Naive B cell (primary cell): ENCODE data around the gene DGKI. TPM values are rescaled to one million over a fixed set of nuclear protein-coding genes. Genes with fewer than 3 reads are reported as not detected.

Source experiments
- ATAC-seq, 2 donors: fragments of 150-1000 bp; cut with Tn5 transposase; 2 replicates each; pipeline ENCODE4 v1.10.0; 2021; ENCODE audit warnings: low read depth in 2 of 2, mild to moderate bottlenecking in 2 of 2, moderate library complexity in 2 of 2
- DNase-seq: peaks from one replicate; pipeline ENCODE4 v3.0.0; 2022
- H3K27ac Mint-ChIP-seq, 6 donors: one replicate each; pipeline ENCODE4 v1.8.0; 2020 to 2022; ENCODE audit warnings: mild to moderate bottlenecking in 6 of 6, mixed read lengths in 6 of 6, moderate library complexity in 5 of 6, inconsistent platforms in 2 of 6
- H3K27me3 Mint-ChIP-seq, 3 donors: one replicate each; pipeline ENCODE4 v1.8.0; 2021 to 2022; ENCODE audit warnings: mixed read lengths in 3 of 3, mild to moderate bottlenecking in 1 of 3
- H3K36me3 Mint-ChIP-seq, 2 donors: one replicate each; pipeline ENCODE4 v1.8.0; 2020 to 2022; ENCODE audit warnings: mixed read lengths in 2 of 2, inconsistent platforms in 1 of 2, mild to moderate bottlenecking in 1 of 2
- H3K4me1 Mint-ChIP-seq, 3 donors: one replicate each; pipeline ENCODE4 v1.8.0; 2020 to 2022; ENCODE audit warnings: mixed read lengths in 3 of 3, inconsistent platforms in 1 of 3, mild to moderate bottlenecking in 1 of 3, moderate library complexity in 1 of 3
- H3K4me3 Mint-ChIP-seq, 8 donors: one replicate each; pipeline ENCODE4 v1.8.0; 2020 to 2022; ENCODE audit warnings: mild to moderate bottlenecking in 8 of 8, mixed read lengths in 8 of 8, moderate library complexity in 8 of 8, inconsistent platforms in 2 of 8
- H3K9me3 Mint-ChIP-seq, 7 donors: one replicate each; pipeline ENCODE4 v1.8.0; 2020 to 2022; ENCODE audit warnings: mixed read lengths in 7 of 7, mild to moderate bottlenecking in 5 of 7, inconsistent platforms in 2 of 7, moderate library complexity in 1 of 7
- polyA plus RNA-seq, 6 donors: library from polyadenylated mRNA; unstranded; fragments of 300-500 nt; fragmentation: Illumina TruSeq; gene quantifications; one replicate each; pipeline ENCODE4 v1.2.3, GENCODE V29; 2021; ENCODE audit warnings: low read depth in 6 of 6

The DGKI gene
- polyA plus RNA-seq, 6 donors from 2014 or later = not detected

DNA sequence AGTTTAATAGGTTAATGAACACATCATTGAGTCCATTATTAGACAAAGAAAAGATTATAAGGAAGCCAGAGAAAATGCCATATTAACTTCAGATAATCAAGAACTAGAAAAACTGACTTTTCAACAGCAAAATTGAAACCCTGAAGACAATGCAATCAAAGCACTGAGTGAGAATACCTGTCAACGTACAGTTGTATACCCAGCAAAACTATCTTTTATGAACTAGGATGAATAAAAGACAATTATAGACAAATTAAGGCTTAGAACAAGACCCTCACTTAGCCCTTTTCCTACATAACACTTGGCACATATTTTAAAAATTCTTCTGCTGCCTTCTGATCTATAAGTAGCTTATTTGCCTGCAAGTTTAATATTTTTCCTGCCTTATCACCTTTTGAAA lies 19.0 kb upstream of the DGKI start:
- H3K27me3 Mint-ChIP-seq = no peaks in the 10 kb centered on the region

DNA sequence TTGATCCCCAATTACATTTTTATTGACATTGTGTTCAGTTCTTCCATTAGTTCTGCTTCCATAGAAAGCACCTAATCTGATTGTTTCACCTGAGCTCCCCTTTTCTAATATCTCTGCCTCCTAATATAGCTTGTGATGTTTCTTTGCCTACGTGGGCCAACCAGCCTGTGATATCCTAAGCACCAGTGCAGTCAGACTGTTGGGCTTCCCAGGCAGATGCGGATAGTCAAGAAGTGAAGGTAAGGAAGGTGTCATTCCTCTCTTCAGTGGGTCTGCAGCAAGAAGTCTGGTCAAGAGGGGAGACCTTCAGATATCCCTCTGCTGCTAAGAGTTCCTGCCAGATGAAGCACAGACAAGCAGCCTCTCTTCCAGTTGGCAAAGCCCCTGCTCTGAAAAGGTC lies 16.2 kb upstream of the DGKI start:
- peaks cover 40 to 41% of the 10 kb centered on the region in 2 donors for H3K36me3 Mint-ChIP-seq
- no peak overlapping the region for H3K4me3 Mint-ChIP-seq
- no peaks in the 10 kb centered on the region for H3K4me1 Mint-ChIP-seq
- DNase-seq (no peak), ATAC-seq (no peak)
- peaks cover 5 to 30% (median 12%) of the 10 kb centered on the region in 7 donors for H3K9me3 Mint-ChIP-seq
- no peaks in the 10 kb centered on the region for H3K27me3 Mint-ChIP-seq
- peak overlapping the region in 1 of 6 donors; percentile 57 for H3K27ac Mint-ChIP-seq

More for the DNA sequence above, 19.0 kb upstream of the DGKI start:
- Mint-ChIP-seq H3K4me3 (no peak overlapping the region), H3K36me3 (peaks cover 41 to 57% of the 10 kb centered on the region in 2 donors), H3K4me1 (no peaks in the 10 kb centered on the region), H3K9me3 (peaks cover 9 to 36% (median 12%) of the 10 kb centered on the region in 7 donors), H3K27ac (no peak overlapping the region)
- ATAC-seq (no peak), DNase-seq (no peak)

DNA sequence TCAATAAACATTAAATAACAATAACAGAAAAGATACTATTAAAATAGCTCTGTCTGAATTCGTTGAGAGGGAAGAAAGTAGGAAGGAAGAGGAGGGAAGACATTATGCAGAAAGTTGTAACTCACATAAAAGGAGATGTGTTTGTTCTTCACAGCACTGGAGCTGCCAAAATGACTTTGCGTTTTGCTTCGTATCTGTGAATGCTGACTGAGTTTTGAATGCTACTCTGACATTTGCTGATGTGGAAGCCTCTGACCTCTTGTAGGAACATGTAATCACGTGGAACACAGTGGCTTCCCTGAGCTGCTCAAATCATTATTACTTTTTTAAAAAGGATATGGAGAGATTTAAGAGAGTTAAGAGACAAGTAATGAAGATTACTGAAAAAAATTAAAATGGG lies 15.6 kb upstream of the DGKI start:
- DNase-seq (no peak), ATAC-seq (no peak)
- Mint-ChIP-seq H3K27ac (peak overlapping the region in 2 of 6 donors; percentile 9 to 11), H3K36me3 (peaks cover 33 to 34% of the 10 kb centered on the region in 2 donors), H3K4me1 (no peaks in the 10 kb centered on the region), H3K27me3 (no peaks in the 10 kb centered on the region), H3K9me3 (peaks cover 5 to 24% (median 12%) of the 10 kb centered on the region in 7 donors), H3K4me3 (no peak overlapping the region)

- no peak for ATAC-seq
- Mint-ChIP-seq H3K36me3 (peaks cover 17 to 21% of the 10 kb centered on the region in 2 donors), H3K27me3 (no peaks in the 10 kb centered on the region), H3K4me3 (no peak overlapping the region), H3K4me1 (no peaks in the 10 kb centered on the region), H3K9me3 (peaks cover 3 to 8% (median 4%) of the 10 kb centered on the region in 7 donors), H3K27ac (no peak overlapping the region)
- DNase-seq = no peak
Measured at GRCh38 chr7:137860542-137860941, 13.8 kb upstream of the DGKI start.

DNA sequence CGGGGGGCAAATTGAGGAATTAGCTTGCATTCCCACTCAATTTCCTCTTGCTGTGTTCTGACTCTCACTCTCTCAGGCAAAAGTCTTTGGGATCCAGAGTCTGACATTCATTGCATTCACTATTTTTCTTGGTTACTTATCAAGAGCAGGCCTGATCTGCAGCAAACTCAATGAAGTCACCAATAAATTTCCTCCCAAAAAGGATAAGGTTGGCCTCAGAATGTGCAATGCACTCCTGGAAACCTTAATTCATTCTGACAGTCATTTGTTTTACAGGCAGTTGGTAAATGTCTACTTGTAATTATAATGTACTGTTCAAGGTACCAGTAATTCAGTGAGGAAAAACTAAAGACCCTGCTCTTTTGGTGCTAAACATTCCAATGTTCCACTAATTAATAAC lies 6.3 kb upstream of the DGKI start:
- no peak overlapping the region for H3K27ac Mint-ChIP-seq
- H3K27me3 Mint-ChIP-seq = peaks cover 10 to 20% (median 12%) of the 10 kb centered on the region in 3 donors
- DNase-seq (no peak), ATAC-seq (no peak)
- H3K4me1 Mint-ChIP-seq = no peaks in the 10 kb centered on the region
- peaks cover 0 to 6% (median 2%) of the 10 kb centered on the region in 7 donors for H3K9me3 Mint-ChIP-seq
- H3K36me3 Mint-ChIP-seq = peaks cover 9 to 12% of the 10 kb centered on the region in 2 donors
- no peak overlapping the region for H3K4me3 Mint-ChIP-seq

DNA sequence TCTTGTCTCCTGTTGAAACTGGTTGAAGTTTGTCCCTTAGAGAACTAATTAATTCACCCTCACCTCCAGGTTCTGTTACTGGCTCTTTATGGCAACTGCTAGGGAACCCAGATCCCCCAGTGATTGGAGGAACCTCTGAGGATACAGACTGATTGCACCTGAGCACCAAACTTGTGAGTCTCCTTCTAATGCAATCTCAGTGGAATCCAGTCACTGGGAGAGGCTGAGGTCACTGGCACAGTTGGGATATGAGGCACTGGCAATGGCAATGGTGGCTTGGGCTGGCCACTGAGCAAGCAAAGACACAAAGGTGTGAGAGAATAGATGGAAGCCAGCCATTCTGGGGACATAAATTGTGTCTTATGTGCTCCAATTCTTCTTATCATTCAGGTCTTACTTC lies 5.3 kb upstream of the DGKI start:
- ATAC-seq = no peak
- no peak for DNase-seq
- H3K27me3 Mint-ChIP-seq = peaks cover 14 to 24% (median 21%) of the 10 kb centered on the region in 3 donors
- H3K27ac Mint-ChIP-seq = no peak overlapping the region
- H3K36me3 Mint-ChIP-seq = peaks cover 9 to 12% of the 10 kb centered on the region in 2 donors
- H3K9me3 Mint-ChIP-seq = peaks cover 0 to 6% (median 2%) of the 10 kb centered on the region in 7 donors
- peaks cover 0 to 5% (median 0%) of the 10 kb centered on the region in 3 donors for H3K4me1 Mint-ChIP-seq
- no peak overlapping the region for H3K4me3 Mint-ChIP-seq

DNA sequence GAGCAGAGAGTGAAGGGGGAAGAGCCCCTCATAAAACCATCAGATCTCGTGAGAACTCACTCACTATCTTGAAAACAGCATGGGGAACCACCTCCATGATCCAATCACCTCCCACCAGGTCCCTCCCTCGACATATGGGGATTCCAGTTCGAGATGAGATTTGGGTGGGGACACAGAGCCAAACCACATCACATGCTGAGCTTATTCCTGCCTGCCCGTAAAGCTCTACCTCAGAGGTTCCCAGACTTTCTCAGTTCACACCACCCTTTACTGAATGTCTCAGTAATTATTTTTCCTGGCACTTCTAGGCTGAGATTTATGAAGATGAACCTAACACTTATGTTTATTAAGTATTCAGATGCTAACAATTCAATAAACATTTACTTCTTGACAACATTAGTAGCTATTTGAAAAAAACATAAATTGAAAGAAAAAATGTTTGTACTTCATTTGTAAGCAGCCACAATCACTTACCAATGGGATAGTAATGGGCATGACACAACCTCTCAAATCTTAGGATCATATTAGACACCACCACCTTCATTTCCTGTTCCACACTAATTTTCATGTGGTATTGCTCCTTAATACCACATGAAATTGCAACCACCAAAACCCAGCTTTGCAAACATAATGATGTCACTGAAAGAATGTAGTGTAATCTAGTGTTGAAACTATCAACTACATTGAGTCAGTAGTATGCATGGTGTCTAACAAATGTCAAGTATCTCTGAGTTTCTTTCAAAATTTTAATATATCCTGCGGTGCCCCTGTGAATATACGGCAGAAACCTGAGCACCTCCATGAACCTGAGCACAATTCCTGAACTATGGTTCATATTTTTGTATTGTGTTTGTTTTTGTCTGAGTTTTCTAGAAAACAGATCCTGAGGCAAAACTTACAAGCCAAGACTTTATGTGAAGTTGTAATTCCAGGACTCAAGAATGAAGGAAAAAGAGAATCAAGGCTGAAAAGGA lies 4.5 kb upstream of the DGKI start:
- Mint-ChIP-seq H3K9me3 (peaks cover 0 to 6% (median 2%) of the 10 kb centered on the region in 7 donors), H3K4me1 (peaks cover 0 to 6% (median under 1%) of the 10 kb centered on the region in 3 donors), H3K4me3 (no peak overlapping the region), H3K27ac (peak overlapping the region in 1 of 6 donors; percentile 59), H3K36me3 (peaks cover 9 to 12% of the 10 kb centered on the region in 2 donors), H3K27me3 (peaks cover 15 to 26% (median 21%) of the 10 kb centered on the region in 3 donors)
- DNase-seq (no peak), ATAC-seq (no peak)

GRCh38 chr7:137850571-137850970 lies 3.8 kb upstream of the DGKI start:
- Mint-ChIP-seq H3K27me3 (peaks cover 22 to 33% (median 25%) of the 10 kb centered on the region in 3 donors), H3K27ac (no peak overlapping the region), H3K9me3 (peaks cover 0 to 6% (median 1%) of the 10 kb centered on the region in 7 donors), H3K36me3 (peaks cover 7 to 9% of the 10 kb centered on the region in 2 donors), H3K4me1 (peaks cover 5 to 9% (median 7%) of the 10 kb centered on the region in 3 donors), H3K4me3 (no peak overlapping the region)
- ATAC-seq = no peak
- DNase-seq = no peak

GRCh38 chr7:137848095-137848494 lies 1.3 kb upstream of the DGKI start:
- peaks cover 0 to 8% (median 1%) of the 10 kb centered on the region in 7 donors for H3K9me3 Mint-ChIP-seq
- peaks cover 43 to 58% (median 46%) of the 10 kb centered on the region in 3 donors for H3K27me3 Mint-ChIP-seq
- DNase-seq (no peak), ATAC-seq (no peak)
- H3K4me1 Mint-ChIP-seq = peaks cover 5 to 10% (median 9%) of the 10 kb centered on the region in 3 donors
- peak overlapping the region in 2 of 6 donors; percentile 23 to 24 for H3K27ac Mint-ChIP-seq
- peaks cover 0 to 9% of the 10 kb centered on the region in 2 donors for H3K36me3 Mint-ChIP-seq
- peak overlapping the region in 3 of 8 donors; percentile 3 to 57 (median 42) for H3K4me3 Mint-ChIP-seq

GRCh38 chr7:137847568-137848050 lies 835 bp upstream of the DGKI start:
- H3K27ac Mint-ChIP-seq = peak overlapping the region in 1 of 6 donors; percentile 23
- H3K27me3 Mint-ChIP-seq = peaks cover 43 to 62% (median 50%) of the 10 kb centered on the region in 3 donors
- peaks cover 0 to 9% of the 10 kb centered on the region in 2 donors for H3K36me3 Mint-ChIP-seq
- peaks cover 5 to 10% (median 9%) of the 10 kb centered on the region in 3 donors for H3K4me1 Mint-ChIP-seq
- no peak for DNase-seq
- peaks cover 0 to 8% (median 1%) of the 10 kb centered on the region in 7 donors for H3K9me3 Mint-ChIP-seq
- no peak for ATAC-seq
- H3K4me3 Mint-ChIP-seq = peak overlapping the region in 5 of 8 donors; percentile 3 to 57 (median 42)

GRCh38 chr7:137846549-137846826 lies 286 bp downstream of the DGKI start:
- H3K4me1 Mint-ChIP-seq = peaks cover 5 to 10% (median 9%) of the 10 kb centered on the region in 3 donors
- peaks cover 0 to 9% of the 10 kb centered on the region in 2 donors for H3K36me3 Mint-ChIP-seq
- H3K27ac Mint-ChIP-seq = no peak overlapping the region
- peak overlapping the region in 1 of 8 donors; percentile 70 for H3K4me3 Mint-ChIP-seq
- peaks cover 43 to 73% (median 58%) of the 10 kb centered on the region in 3 donors for H3K27me3 Mint-ChIP-seq
- H3K9me3 Mint-ChIP-seq = peaks cover 0 to 8% (median 1%) of the 10 kb centered on the region in 7 donors
- DNase-seq (no peak), ATAC-seq (peak; percentile 34 to 52)

DNA sequence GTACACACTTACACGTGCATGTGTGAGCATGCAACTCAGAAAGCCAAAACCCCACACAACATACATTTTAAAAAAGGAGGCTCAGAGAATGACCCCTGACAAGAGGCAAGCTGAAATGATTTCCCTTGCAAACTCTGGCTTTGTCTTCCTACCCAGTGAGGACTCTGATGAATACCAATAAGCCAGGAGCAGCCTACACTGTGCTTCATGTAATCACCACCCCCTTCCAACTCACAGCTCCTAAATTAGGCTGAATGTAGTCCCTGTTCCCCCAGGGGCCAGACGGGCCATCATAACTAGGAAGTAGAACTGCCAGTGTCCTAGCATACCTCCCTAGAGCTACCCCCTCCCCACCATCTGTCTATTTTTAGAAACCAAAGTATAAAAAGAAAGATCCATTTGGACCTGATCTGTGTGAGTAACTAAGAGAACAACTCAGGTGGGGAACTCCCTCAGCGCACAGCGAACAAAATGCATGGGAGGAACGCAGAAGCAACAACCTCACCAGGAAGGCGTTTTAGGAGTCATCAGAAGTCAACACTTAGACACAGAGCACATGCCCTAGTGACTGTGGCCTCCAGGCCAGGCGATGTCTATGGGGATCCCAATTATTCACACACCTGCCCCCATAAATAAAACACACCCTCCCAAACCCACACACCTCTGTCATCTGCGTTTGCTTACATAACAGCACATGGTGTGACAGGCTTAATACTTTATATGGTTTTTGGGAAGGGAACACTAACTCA lies 1.9 kb downstream of the DGKI start:
- Mint-ChIP-seq H3K36me3 (peaks cover 0 to 9% of the 10 kb centered on the region in 2 donors), H3K27me3 (peaks cover 40 to 74% (median 66%) of the 10 kb centered on the region in 3 donors), H3K4me1 (peaks cover 5 to 10% (median 9%) of the 10 kb centered on the region in 3 donors), H3K27ac (peak overlapping the region in 2 of 6 donors; percentile 66 to 75), H3K4me3 (peak overlapping the region in 1 of 8 donors; percentile 17), H3K9me3 (peaks cover 0 to 8% (median 1%) of the 10 kb centered on the region in 7 donors)
- ATAC-seq (no peak), DNase-seq (no peak)
